ENCODE results near the gene DAZ2. TPM values are rescaled to one million over a fixed set of nuclear protein-coding genes. Genes with fewer than 3 reads are reported as not detected.
"Not testable (repeated sequence)": the region's sequence is repeated elsewhere in the genome, so short reads cannot be mapped to it uniquely, and the experiment has no call there.

DAZ2 gene, protein sequence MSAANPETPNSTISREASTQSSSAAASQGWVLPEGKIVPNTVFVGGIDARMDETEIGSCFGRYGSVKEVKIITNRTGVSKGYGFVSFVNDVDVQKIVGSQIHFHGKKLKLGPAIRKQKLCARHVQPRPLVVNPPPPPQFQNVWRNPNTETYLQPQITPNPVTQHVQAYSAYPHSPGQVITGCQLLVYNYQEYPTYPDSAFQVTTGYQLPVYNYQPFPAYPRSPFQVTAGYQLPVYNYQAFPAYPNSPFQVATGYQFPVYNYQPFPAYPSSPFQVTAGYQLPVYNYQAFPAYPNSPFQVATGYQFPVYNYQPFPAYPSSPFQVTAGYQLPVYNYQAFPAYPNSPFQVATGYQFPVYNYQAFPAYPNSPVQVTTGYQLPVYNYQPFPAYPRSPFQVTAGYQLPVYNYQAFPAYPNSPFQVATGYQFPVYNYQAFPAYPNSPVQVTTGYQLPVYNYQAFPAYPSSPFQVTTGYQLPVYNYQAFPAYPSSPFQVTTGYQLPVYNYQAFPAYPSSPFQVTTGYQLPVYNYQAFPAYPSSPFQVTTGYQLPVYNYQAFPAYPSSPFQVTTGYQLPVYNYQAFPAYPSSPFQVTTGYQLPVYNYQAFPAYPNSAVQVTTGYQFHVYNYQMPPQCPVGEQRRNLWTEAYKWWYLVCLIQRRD
- not detected for total RNA-seq

DNA sequence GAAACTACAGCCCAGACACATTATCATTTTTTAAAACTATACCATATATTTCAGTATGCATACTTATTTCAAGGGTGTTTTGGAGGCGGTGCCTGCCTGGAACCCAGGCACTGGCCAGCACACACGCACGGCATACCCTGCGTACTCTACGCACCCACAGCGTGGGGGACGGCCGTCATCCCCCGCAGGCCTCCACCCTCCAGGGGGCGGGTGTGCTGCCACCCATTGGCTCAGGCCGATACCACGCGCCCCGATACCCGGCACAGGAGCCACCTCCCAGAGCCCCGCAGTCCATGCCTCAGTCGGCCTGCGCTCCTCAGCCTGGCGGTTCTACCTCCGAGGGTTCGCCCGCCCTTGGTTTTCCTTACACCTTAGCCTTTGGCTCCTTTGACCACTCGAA lies at the start of gene DAZ2:
Gene DAZ2, plus strand, starts transcription at position 301 of the 400 bp plus-strand sequence. CDS start 208 bp downstream, outside the sequence.
- DNase-seq; in situ Hi-C loops (cut with MboI; ENCODE audit: low pct_ligation_motif_present in 1 of 4, low pct_unique_long_range_greater_than_20kb in 1 of 4, low sequenced_read_pairs in 3 of 4); H3K4me3 ChIP-seq; H3K36me3 ChIP-seq; intact Hi-C loops (cut with DNase I; ENCODE audit: low total_unique reads); H3K27ac ChIP-seq; H3K9me3 ChIP-seq; H3K27me3 ChIP-seq; H3K4me1 ChIP-seq: not testable (repeated sequence)
- no CpG with 5 or more reads among the region's 23 CpGs for WGBS, 2 donors (ENCODE audit: low coverage in 1 of 2)

DNA sequence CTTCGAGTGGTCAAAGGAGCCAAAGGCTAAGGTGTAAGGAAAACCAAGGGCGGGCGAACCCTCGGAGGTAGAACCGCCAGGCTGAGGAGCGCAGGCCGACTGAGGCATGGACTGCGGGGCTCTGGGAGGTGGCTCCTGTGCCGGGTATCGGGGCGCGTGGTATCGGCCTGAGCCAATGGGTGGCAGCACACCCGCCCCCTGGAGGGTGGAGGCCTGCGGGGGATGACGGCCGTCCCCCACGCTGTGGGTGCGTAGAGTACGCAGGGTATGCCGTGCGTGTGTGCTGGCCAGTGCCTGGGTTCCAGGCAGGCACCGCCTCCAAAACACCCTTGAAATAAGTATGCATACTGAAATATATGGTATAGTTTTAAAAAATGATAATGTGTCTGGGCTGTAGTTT lies 20.4 kb upstream of the DAZ2 start, which contains the start of gene DAZ1:
Gene DAZ1, minus strand, starts transcription at position 101 of the 400 bp plus-strand sequence. CDS start 208 bp downstream, outside the sequence.
- H3K9me3 ChIP-seq; H3K27me3 ChIP-seq; in situ Hi-C loops (cut with MboI; ENCODE audit: low pct_ligation_motif_present in 1 of 4, low pct_unique_long_range_greater_than_20kb in 1 of 4, low sequenced_read_pairs in 3 of 4); H3K27ac ChIP-seq; H3K4me1 ChIP-seq; intact Hi-C loops (cut with DNase I; ENCODE audit: low total_unique reads); H3K36me3 ChIP-seq; DNase-seq; H3K4me3 ChIP-seq: not testable (repeated sequence)
- no CpG with 5 or more reads among the region's 23 CpGs for WGBS, 2 donors (ENCODE audit: low coverage in 1 of 2)

DNA sequence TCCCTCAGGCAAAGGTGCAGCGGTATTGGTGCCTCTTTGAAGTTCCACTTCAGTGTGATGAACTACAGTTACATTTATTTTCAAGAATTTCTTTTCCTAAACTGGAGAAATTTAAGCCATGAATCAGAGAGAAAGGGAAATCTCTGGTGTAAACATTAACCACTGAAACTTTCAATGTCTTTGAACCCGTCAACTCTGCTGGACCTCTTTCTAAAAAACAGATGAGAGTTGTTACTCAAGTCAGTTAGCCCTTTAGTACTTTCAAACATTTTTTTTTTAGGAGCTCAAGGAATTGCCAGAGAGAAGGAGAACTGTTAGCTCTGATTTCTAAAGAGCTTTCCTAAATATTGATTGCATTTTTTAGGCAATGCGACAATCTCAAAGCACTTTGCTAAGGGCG lies 11.9 kb upstream of the DAZ2 start:
- H3K9me3 ChIP-seq; in situ Hi-C loops (cut with MboI; ENCODE audit: low pct_ligation_motif_present in 1 of 4, low pct_unique_long_range_greater_than_20kb in 1 of 4, low sequenced_read_pairs in 3 of 4); intact Hi-C loops (cut with DNase I; ENCODE audit: low total_unique reads); H3K4me3 ChIP-seq; H3K27me3 ChIP-seq; DNase-seq; H3K27ac ChIP-seq; H3K36me3 ChIP-seq; H3K4me1 ChIP-seq: not testable (repeated sequence)
- no CpG with 5 or more reads among the region's 4 CpGs for WGBS, 2 donors (ENCODE audit: low coverage in 1 of 2)

DNA sequence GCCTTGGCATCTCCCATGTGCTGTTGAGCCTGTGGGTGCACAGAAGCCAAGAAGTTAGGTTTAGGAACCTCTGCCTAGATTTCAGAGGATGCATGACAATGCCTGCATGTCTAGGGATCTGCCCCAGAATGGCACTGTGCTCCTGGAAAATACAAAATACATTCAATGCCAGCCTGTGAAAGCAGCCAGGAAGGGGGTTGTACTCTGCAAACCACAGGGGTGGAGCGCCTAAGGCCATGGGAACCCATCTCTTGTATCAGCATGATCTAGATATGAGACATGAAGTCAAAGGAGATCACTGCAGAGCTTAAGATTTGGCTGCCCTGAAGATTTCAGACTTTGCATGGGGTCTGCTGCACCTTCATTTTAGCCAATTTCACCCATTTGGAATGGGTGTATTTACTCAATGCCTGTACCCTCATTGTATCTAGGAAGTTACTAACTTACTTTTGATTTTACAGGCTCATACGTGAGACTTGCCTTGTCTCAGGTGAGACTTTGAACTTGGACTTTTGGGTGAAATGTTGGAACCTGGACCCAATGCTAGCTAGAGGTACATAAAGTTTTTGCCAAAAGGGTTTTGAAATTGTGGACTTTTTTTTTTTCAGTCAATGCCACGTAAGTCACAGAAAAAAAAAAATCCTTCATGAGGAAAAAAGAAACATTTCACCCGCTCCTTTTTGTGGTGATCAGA lies 9.4 kb upstream of the DAZ2 start:
- in situ Hi-C loops (cut with MboI; ENCODE audit: low pct_ligation_motif_present in 1 of 4, low pct_unique_long_range_greater_than_20kb in 1 of 4, low sequenced_read_pairs in 3 of 4); DNase-seq; H3K4me3 ChIP-seq; H3K27ac ChIP-seq; H3K9me3 ChIP-seq; H3K4me1 ChIP-seq; intact Hi-C loops (cut with DNase I; ENCODE audit: low total_unique reads); H3K36me3 ChIP-seq; H3K27me3 ChIP-seq: not testable (repeated sequence)
- WGBS, 2 donors (ENCODE audit: low coverage in 1 of 2), result no CpG with 5 or more reads among the region's 4 CpGs

DNA sequence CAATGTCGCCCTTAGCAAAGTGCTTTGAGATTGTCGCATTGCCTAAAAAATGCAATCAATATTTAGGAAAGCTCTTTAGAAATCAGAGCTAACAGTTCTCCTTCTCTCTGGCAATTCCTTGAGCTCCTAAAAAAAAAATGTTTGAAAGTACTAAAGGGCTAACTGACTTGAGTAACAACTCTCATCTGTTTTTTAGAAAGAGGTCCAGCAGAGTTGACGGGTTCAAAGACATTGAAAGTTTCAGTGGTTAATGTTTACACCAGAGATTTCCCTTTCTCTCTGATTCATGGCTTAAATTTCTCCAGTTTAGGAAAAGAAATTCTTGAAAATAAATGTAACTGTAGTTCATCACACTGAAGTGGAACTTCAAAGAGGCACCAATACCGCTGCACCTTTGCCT lies 8.7 kb upstream of the DAZ2 start:
- WGBS, 2 donors (ENCODE audit: low coverage in 1 of 2), result no CpG with 5 or more reads among the region's 4 CpGs
- H3K27ac ChIP-seq; DNase-seq; H3K36me3 ChIP-seq; H3K9me3 ChIP-seq; H3K27me3 ChIP-seq; intact Hi-C loops (cut with DNase I; ENCODE audit: low total_unique reads); H3K4me3 ChIP-seq; in situ Hi-C loops (cut with MboI; ENCODE audit: low pct_ligation_motif_present in 1 of 4, low pct_unique_long_range_greater_than_20kb in 1 of 4, low sequenced_read_pairs in 3 of 4); H3K4me1 ChIP-seq: not testable (repeated sequence)

Other genes starting within 250 kb of the DAZ2 start
- gene BPY2, start 235.3 kb upstream of the DAZ2 start, total RNA-seq, result not detected
- gene DAZ1, start 20.5 kb upstream of the DAZ2 start, total RNA-seq, result not detected

Data from transverse colon (tissue), 4 donors.